Stomach (tissue), 9 donors: ENCODE results near the gene C12orf43. TPM values are rescaled to one million over a fixed set of nuclear protein-coding genes. Genes with fewer than 3 reads are reported as not detected.

Experiments used
- DNase-seq, 2 donors: peaks; one replicate each; pipeline versions ENCODE4 v3.0.0 to v3.0.0-alpha.2; 2013 to 2019
- H3K27ac ChIP-seq, 5 donors: fragments of 200-600 bp in 4 of 5; sonication (generic) in 4 of 5; one replicate each; pipeline ENCODE4 v1.5.1; 2013 to 2019; ENCODE audit warnings: mild to moderate bottlenecking in 1 of 5, moderate library complexity in 1 of 5
- H3K27me3 ChIP-seq, 3 donors: fragments of 200-600 bp; sonication (generic); one replicate each; pipeline ENCODE4 v1.5.1; 2017 to 2019; ENCODE audit warnings: mixed run types in 1 of 3
- H3K36me3 ChIP-seq, 4 donors: fragments of 200-600 bp; sonication (generic); 1 replicate in 3 of 4; 2 replicates in 1 of 4; pipeline ENCODE4 v1.5.1; 2016 to 2019
- H3K4me1 ChIP-seq, 4 donors: fragments of 200-600 bp; sonication (generic); one replicate each; pipeline ENCODE4 v1.5.1; 2016 to 2019
- H3K4me3 ChIP-seq, 4 donors: fragments of 200-600 bp; sonication (generic) in 3 of 4; one replicate each; pipeline ENCODE4 v1.5.1; 2016 to 2019; ENCODE audit warnings: mild to moderate bottlenecking in 1 of 4
- H3K9me3 ChIP-seq, 4 donors: fragments of 200-600 bp; sonication (generic); one replicate each; pipeline ENCODE4 v1.5.1; 2016 to 2019
- EP300 ChIP-seq: sonication (generic); formaldehyde crosslinking; IDR thresholded peaks from one replicate; pipeline ENCODE4 v1.6.1; 2017; ENCODE audit warnings: antibody characterized with exemption
- POLR2A ChIP-seq, 4 donors: fragments of 450-650 bp; IDR thresholded peaks; one replicate each; pipeline ENCODE4 v1.6.1; 2016; ENCODE audit warnings: antibody characterized with exemption in 4 of 4, control low read depth in 2 of 4, mild to moderate bottlenecking in 1 of 4, moderate library complexity in 1 of 4
- POLR2AphosphoS5 ChIP-seq, 3 donors: sonication (generic); formaldehyde crosslinking; IDR thresholded peaks; one replicate each; pipeline ENCODE4 v1.6.1; 2016; ENCODE audit warnings: antibody characterized with exemption in 3 of 3
- WGBS, 5 donors: extraction: QIAGEN DNeasy Blood & Tissue Kit in 3 of 5; methylation state at CpG; one replicate each; pipeline versions ENCODE4 v1.1.5 to v1.1.7; 2013 to 2018; 5-methylcytosine and 5-hydroxymethylcytosine counted together
- intact Hi-C: fragments of 100-400 bp; cut with DNase I; formaldehyde crosslinking; loops from one replicate; pipeline ENCODE4 v1.15.1; 2023; ENCODE audit warnings: low total_unique reads
- polyA plus RNA-seq, 3 donors: library from polyadenylated mRNA; stranded (reverse); fragments of 200-250 nt; gene quantifications; one replicate each; pipeline ENCODE4 v1.2.3, GENCODE V29; 2013
- total RNA-seq, 5 donors: library from RNA; depleted of rRNA; stranded (reverse); fragments of >200 nt; gene quantifications; one replicate each; pipeline versions ENCODE4 v1.1.0 to v1.2.3, GENCODE V29; 2014 to 2016
- TF ChIP-seq, protein P1 (sequence below), 7 experiments: fragments of 450-650 bp in 4 of 7; fragments of 200-600 bp in 3 of 7; sonication (generic) in 3 of 7; IDR thresholded peaks; one replicate each; pipeline ENCODE4 v1.5.1; 2016 to 2019; ENCODE audit warnings: antibody characterized with exemption in 7 of 7, control low read depth in 2 of 7, mild to moderate bottlenecking in 1 of 7
- donor health status: healthy with polysubstance abuse.
- donor health status: Bipolar disorder and iron deficiency.
- donor health status: healthy.

C12orf43 gene
- total and polyA plus RNA-seq, 8 donors = 5.5 to 42.4 (median 12.9) TPM

DNA sequence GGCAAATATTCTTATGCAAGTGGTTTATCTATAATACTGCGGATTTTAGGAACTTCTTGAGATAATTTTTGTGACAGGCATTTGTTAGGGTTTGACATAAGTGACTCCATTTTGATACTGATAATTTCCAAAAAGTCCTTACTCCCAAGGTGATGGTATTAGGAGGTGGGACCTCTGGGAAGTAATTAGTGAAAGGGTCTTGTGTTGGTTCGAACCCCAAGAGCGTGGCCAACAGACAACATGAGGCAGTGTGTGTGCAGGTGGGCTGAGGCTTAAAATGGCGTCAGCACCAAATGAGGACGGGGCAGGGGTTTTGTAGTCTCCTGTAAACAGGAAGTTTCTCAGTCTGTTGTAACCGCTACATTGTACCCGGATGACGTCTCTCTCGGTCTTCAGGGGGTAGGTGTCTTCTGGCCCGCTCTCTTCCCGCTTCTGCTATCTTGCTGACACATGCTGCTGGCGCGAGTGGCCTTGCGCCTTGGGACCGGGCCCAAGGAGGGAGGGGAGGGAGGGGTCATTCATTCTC is 1.7 kb upstream of the C12orf43 start:
- intact Hi-C loops = no loop called here
- Histone ChIP-seq H3K9me3 (no peaks in the 10 kb centered on the region), H3K4me3 (no peak overlapping the region), H3K27me3 (no peaks in the 10 kb centered on the region), H3K36me3 (peaks cover 0 to 13% (median 7%) of the 10 kb centered on the region in 4 donors), H3K4me1 (peaks cover 6 to 30% (median 13%) of the 10 kb centered on the region in 4 donors), H3K27ac (no peak overlapping the region)
- TF ChIP-seq EP300 = no peak
- TF ChIP-seq, protein P1, sequence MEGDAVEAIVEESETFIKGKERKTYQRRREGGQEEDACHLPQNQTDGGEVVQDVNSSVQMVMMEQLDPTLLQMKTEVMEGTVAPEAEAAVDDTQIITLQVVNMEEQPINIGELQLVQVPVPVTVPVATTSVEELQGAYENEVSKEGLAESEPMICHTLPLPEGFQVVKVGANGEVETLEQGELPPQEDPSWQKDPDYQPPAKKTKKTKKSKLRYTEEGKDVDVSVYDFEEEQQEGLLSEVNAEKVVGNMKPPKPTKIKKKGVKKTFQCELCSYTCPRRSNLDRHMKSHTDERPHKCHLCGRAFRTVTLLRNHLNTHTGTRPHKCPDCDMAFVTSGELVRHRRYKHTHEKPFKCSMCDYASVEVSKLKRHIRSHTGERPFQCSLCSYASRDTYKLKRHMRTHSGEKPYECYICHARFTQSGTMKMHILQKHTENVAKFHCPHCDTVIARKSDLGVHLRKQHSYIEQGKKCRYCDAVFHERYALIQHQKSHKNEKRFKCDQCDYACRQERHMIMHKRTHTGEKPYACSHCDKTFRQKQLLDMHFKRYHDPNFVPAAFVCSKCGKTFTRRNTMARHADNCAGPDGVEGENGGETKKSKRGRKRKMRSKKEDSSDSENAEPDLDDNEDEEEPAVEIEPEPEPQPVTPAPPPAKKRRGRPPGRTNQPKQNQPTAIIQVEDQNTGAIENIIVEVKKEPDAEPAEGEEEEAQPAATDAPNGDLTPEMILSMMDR (IDR thresholded peaks at IDR 0.05) = no peak
- no peak for TF ChIP-seq POLR2AphosphoS5 (IDR thresholded peaks at IDR 0.05)
- TF ChIP-seq POLR2A (IDR thresholded peaks at IDR 0.05) = no peak
- DNase-seq = no peak
- WGBS, 5 donors = 81 to 90% (median 89%) methylated on average over 15 of the region's 15 CpGs

DNA sequence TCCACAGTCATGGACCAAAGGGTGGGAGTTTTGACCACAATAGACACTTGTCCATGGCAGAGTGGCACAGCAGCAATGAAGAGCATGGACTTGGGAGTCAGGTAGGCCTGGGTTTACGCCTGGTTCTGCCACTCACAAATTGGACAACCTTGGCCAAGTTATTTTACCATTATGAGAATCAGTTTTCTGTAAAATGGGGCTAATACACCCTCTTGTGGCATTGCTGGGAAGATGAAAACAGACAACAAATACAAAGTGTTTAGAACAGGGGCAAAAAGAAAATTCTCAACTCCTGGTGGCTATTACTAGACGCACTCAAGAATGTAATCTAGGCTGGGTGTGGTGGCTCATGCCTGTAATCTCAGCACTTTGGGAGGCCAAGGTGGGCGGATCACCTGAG is 2.6 kb downstream of the C12orf43 start:
- 62 to 87% (median 67%) methylated on average over 3 of the region's 3 CpGs for WGBS, 5 donors
- intact Hi-C loops = no loop called here
- no peaks in the 10 kb centered on the region for H3K9me3 ChIP-seq

DNA sequence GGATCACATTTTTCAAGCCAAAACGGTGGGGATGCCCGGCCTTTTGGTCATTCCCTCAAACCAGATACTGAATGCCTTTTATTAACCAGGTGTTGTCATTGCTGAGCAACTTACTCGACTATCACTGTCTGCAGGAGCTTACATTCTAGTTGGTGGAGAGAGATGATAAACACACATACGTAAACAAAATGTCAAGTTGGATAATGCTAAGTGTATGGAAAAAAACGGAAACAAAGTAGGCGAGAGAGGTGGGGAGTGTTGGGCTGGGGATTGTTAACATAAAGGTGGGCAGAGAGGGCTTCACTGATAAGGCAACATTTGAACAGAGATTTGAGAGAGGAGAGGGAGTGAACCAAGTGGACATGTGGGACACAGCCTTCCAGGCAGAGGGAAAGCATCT is 4.5 kb downstream of the C12orf43 start:
- 65 to 72% (median 69%) methylated on average over 6 of the region's 6 CpGs for whole genome bisulfite sequencing, 5 donors

More for the DNA sequence above, 2.6 kb downstream of the C12orf43 start:
- TF ChIP-seq POLR2AphosphoS5 (IDR thresholded peaks at IDR 0.05) (no peak), POLR2A (IDR thresholded peaks at IDR 0.05) (no peak), EP300 (no peak)
- DNase-seq = no peak
- Histone ChIP-seq H3K4me3 (no peak overlapping the region), H3K27ac (no peak overlapping the region), H3K27me3 (no peaks in the 10 kb centered on the region), H3K4me1 (peaks cover 6 to 21% (median 18%) of the 10 kb centered on the region in 4 donors), H3K36me3 (peaks cover 10 to 47% (median 37%) of the 10 kb centered on the region in 4 donors)

DNA sequence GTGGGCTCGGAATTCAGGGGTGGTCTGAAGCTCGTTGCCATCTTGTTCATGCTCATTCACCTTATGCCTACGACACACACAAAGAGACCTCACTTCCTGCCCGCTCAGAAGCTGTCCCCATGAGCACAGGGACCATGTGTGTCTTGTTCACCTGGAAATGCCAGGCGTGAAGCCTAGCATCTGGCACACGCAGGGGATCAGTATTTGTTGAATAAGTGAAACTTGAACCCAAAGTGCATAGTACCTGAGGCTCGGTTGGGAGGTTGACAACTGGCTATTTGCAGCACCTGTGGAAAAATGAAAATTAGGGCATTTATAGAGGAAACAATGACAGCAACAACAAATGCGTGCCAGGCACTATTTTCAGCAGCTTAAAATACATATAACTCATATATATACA is 5.4 kb downstream of the C12orf43 start:
- no peak for DNase-seq
- intact Hi-C loops = no loop called here
- Histone ChIP-seq H3K27ac (no peak overlapping the region), H3K4me3 (no peak overlapping the region), H3K9me3 (no peaks in the 10 kb centered on the region), H3K4me1 (peaks cover 5 to 19% (median 13%) of the 10 kb centered on the region in 4 donors), H3K27me3 (no peaks in the 10 kb centered on the region), H3K36me3 (peaks cover 10 to 75% (median 65%) of the 10 kb centered on the region in 4 donors)
- TF ChIP-seq, protein P1 (IDR thresholded peaks at IDR 0.05) = no peak
- TF ChIP-seq POLR2A (IDR thresholded peaks at IDR 0.05) = no peak
- 89 to 94% (median 92%) methylated on average over 8 of the region's 8 CpGs for WGBS, 5 donors

More for the DNA sequence above, 4.5 kb downstream of the C12orf43 start:
- TF ChIP-seq, protein P1 (IDR thresholded peaks at IDR 0.05) = no peak
- TF ChIP-seq POLR2A (IDR thresholded peaks at IDR 0.05) = no peak
- no peak for TF ChIP-seq POLR2AphosphoS5 (IDR thresholded peaks at IDR 0.05)
- TF ChIP-seq EP300 = no peak
- intact Hi-C loops = no loop called here
- Histone ChIP-seq H3K27me3 (no peaks in the 10 kb centered on the region), H3K4me1 (peaks cover 6 to 21% (median 18%) of the 10 kb centered on the region in 4 donors), H3K4me3 (no peak overlapping the region), H3K36me3 (peaks cover 10 to 66% (median 56%) of the 10 kb centered on the region in 4 donors), H3K9me3 (no peaks in the 10 kb centered on the region), H3K27ac (no peak overlapping the region)
- no peak for DNase-seq

DNA sequence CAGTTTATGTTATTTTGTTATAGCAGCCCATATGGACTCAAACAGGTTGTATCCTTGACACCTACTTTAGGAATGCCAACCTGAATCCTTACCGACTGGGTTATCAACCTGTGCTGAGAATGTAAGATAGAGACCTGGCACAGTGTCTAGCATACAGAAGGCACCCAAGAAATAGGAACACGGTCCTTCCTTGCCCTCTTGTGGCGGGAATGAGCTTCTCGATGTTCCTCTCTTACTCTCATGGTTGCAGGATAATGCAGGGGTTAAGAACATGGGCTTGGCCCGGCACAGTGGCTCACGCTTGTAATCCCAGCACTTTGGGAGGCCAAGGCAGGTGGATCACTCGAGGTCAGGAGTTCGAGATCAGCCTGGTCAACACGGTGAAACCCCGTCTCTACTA is 6.5 kb downstream of the C12orf43 start:
- Histone ChIP-seq H3K4me1 (peaks cover under 1 to 9% (median 4%) of the 10 kb centered on the region in 4 donors), H3K36me3 (peaks cover 18 to 85% (median 75%) of the 10 kb centered on the region in 4 donors), H3K27ac (no peak overlapping the region), H3K4me3 (no peak overlapping the region), H3K27me3 (no peaks in the 10 kb centered on the region), H3K9me3 (no peaks in the 10 kb centered on the region)
- WGBS, 5 donors = 28 to 48% (median 33%) methylated on average over 10 of the region's 10 CpGs
- DNase-seq = peak; percentile 76 to 84
- TF ChIP-seq, protein P1 (IDR thresholded peaks at IDR 0.05) = peak in 5 of 7 experiments; percentile 17 to 77 (median 47)
- TF ChIP-seq EP300 (no peak), POLR2AphosphoS5 (IDR thresholded peaks at IDR 0.05) (peak in 1 of 3 donors; percentile 70)
- intact Hi-C loops = no loop called here
